ENCODE measurements around the gene BCAR1. TPM values are rescaled to one million over a fixed set of nuclear protein-coding genes. Genes with fewer than 3 reads are reported as not detected.

The BCAR1 gene
- total RNA-seq, 1 experiment from 2014 or later: 93.5 TPM

DNA sequence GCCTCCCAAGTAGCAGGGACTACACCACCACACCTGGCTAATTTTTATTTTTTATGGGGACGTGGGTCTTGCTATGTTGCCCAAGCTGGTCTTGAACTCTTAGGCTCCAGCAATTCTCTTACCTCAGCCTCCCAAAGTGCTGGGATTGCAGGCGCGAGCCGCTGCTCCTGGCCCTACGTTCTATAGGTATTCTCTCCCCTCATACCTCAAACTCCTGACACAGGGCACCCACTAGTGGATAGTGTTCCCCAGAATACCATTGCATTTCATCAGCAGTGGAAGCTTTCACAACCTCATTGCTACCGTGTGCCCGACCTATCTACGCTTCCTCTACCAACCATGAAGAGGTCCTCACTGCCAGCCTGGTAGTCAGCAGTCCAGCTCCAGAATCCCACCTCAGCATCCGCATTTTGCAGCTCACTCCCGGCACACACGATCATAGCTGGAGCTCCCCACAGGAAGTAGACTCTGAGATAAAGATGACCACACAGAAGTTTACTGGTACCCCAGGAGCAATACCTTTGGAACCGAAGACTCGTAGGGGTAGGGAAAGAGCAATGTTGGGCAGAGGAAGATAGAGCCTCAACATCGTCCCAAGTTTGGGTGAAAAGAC is 53.8 kb downstream of the BCAR1 start:
- DNase-seq (ENCODE audit: low read depth in 1 of 2, low spot score in 2 of 2): peak; percentile 19 to 32
- Histone ChIP-seq H3K4me1 (replicated peaks) (peaks cover 8% of the 10 kb centered on the region), H3K27me3 (replicated peaks) (peaks cover 4% of the 10 kb centered on the region; the same call in 1 of the 2 replicates), H3K27ac (no peak overlapping the region), H3K9me3 (replicated peaks) (no peaks in the 10 kb centered on the region), H3K4me3 (0 out of 2 replicates have a peak overlapping the region, but pooled peaks have one; percentile 12), H3K36me3 (no peaks in the 10 kb centered on the region)

DNA sequence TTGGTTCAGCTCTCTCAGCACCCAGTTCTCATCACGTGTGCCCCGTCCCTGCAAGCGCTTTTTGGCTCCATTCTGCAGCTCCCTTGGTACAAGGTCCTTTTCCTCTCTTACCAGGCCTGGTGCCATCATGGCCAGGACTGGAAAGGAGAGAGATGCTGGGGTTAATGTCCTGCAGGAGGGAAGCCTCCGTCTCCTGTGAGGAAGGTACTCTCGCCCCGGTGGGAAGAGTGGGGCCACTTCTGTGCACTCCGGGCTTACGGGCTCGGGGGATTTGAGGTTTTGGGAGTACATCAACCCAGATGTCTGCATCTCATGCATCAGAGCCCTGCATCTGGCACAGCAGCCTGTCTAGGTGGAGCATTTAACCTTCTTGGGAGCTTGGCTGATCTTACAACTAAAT is 54.6 kb downstream of the BCAR1 start:
- DNase-seq (ENCODE audit: low read depth in 1 of 2, low spot score in 2 of 2): peak in 1 of 2 experiments; percentile 39
- Histone ChIP-seq H3K4me3 (no peak overlapping the region), H3K27ac (no peak overlapping the region), H3K27me3 (replicated peaks) (peaks cover 4% of the 10 kb centered on the region; the same call in 1 of the 2 replicates), H3K9me3 (replicated peaks) (no peaks in the 10 kb centered on the region), H3K4me1 (replicated peaks) (peaks cover 8% of the 10 kb centered on the region), H3K36me3 (no peaks in the 10 kb centered on the region)

DNA sequence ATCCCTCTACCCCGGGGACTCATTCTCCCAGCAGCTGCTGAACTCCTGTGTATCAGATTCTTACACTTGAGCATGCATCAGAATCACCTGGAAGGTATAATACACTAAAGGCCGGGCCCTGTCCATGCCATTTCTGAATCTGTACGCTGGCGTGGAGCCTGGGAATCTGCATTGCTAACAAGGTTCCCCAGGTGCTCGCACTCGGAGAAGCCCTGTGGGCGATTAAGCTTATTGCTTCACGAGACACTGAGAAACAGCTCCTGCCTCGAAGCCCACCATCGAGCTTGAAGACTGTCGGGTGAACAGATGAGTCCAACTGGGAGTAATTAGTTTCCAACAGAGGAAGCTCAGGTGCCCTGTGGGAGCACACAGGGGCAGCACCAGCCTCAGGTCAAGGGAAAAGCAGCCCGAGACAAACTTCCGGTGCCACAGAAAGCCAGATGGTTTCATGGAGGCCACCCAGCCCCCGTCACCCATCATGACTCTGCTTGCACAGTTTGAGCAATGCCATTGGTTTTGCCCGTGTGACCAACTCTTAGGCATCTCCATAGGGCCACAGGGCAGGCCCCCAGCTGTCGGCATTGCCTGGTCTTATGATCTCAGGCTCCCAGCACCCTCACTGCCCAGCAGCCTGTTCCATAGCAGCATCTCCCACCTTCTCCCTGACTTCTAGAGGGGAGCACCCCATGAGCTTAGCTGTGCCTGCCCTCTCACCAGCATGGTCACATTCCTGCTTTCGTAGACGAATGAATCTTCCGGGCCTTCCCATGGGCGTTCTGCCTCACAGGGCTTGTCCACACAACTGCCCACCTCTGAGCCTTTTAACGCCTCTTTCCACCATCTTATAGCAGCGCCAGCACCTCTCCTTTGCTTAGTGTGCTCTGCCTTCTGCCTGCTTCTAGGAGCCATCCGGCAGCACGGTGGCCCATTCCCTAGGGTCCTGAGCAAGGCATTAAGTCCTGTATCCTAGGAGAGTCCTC is 55.3 kb downstream of the BCAR1 start:
- Histone ChIP-seq H3K27ac (no peak overlapping the region), H3K27me3 (replicated peaks) (peaks cover 4% of the 10 kb centered on the region; the same call in 1 of the 2 replicates), H3K4me1 (replicated peaks) (peaks cover 8% of the 10 kb centered on the region), H3K9me3 (replicated peaks) (no peaks in the 10 kb centered on the region), H3K4me3 (no peak overlapping the region), H3K36me3 (no peaks in the 10 kb centered on the region)
- peak in 1 of 2 experiments; percentile 33 for DNase-seq (ENCODE audit: low read depth in 1 of 2, low spot score in 2 of 2)

DNA sequence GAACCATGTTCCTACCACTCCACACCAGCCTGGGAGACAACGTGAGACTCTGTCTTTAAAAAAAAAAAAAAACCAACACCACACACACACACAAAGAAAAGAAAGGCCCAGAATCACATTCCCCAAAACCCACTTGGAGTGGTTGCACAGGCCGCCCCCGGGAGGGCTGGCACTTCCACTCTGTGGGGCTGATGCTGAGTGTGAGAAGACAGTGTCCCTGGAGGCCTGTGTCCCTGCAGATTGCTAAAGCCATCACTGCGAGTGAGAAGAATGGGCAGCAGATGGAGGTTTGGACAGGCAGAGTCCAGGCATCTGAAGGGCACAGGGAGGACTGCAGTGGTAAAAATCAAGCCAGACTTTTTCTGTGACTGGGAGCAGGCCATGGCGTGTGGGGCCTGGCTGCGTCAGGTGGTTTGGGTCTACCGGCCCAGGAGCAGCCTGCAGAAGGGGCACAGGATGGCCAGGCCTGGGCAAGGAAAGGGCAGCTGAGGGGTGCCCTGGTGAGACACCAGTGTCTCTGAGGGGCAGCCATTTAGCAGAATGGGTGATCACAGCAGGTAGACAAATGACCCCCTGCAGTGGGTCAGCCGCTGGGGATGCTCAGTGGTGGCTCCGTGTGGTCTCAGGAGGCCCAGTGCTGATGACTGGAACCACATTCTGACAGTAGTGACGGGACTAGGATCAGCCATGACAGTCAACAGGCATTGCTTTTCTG is 57.5 kb downstream of the BCAR1 start:
- no peak overlapping the region for H3K4me3 ChIP-seq
- H3K27ac ChIP-seq: no peak overlapping the region
- H3K36me3 ChIP-seq: no peaks in the 10 kb centered on the region
- H3K9me3 ChIP-seq (replicated peaks): no peaks in the 10 kb centered on the region
- DNase-seq (ENCODE audit: low read depth in 1 of 2, low spot score in 2 of 2): peak in 1 of 2 experiments; percentile 33
- H3K27me3 ChIP-seq (replicated peaks): peaks cover 4% of the 10 kb centered on the region; the same call in 1 of the 2 replicates
- peaks cover 8% of the 10 kb centered on the region for H3K4me1 ChIP-seq (replicated peaks)

DNA sequence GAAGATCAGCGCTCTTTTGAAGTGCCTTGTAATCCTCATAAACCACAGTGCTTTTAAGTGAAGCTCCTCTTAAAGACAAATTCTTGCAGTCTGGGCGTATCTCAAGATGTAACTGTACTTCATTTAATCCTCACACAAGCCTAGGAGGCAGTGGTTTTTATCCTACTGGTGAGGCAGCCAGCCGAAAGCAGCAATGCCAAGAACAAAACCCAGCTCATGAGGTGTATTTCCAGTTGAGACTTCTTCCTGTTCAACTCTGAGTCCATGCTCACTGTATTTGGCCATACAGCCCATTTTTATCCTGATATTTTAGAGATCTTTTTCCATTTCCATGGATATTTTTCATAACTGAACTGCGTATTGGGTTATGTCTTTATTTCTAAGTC is 58.2 kb downstream of the BCAR1 start:
- H3K4me3 ChIP-seq: no peak overlapping the region
- H3K4me1 ChIP-seq (replicated peaks): peaks cover 5% of the 10 kb centered on the region
- H3K9me3 ChIP-seq (replicated peaks): no peaks in the 10 kb centered on the region
- H3K36me3 ChIP-seq: no peaks in the 10 kb centered on the region
- no peak for DNase-seq (ENCODE audit: low read depth in 1 of 2, low spot score in 2 of 2)
- H3K27ac ChIP-seq: no peak overlapping the region
- H3K27me3 ChIP-seq (replicated peaks): peaks cover under 1% of the 10 kb centered on the region; the same call in 1 of the 2 replicates

DNA sequence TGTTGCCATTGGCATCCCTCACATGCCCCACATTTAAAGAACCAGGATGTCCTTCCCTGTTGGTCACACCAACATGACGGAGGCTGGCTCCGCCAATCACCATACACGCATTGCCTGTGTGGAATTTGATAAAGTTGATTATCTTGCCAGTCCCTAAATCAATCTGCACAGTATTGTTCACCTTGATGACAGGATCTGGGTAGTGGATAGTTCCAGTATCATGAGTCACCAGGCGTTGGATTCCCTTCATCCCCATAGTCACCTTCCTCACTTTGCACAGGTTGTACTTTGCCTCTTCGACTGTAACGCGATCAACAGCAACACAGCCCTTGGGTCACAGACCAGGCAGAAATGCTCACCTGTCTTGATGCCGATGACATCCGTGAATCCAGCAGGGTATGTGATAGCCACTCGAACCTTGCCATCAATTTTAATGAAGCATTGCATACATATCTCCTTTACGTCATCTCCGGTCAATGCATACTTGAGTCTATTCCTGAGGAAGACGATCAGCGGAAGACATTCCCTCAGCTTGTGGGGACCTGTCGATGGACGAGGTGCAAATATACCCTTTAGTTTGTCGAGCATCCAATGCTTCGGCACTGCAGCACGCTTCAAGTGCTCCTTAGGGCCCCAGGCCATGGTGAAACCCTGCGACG is 58.7 kb downstream of the BCAR1 start:
- DNase-seq (ENCODE audit: low read depth in 1 of 2, low spot score in 2 of 2): peak in 1 of 2 experiments; percentile 28
- H3K27me3 ChIP-seq (replicated peaks): no peaks in the 10 kb centered on the region
- no peak overlapping the region for H3K27ac ChIP-seq
- no peak overlapping the region for H3K4me3 ChIP-seq
- H3K9me3 ChIP-seq (replicated peaks): no peaks in the 10 kb centered on the region
- H3K36me3 ChIP-seq: no peaks in the 10 kb centered on the region
- H3K4me1 ChIP-seq (replicated peaks): no peaks in the 10 kb centered on the region; the same call in 1 of the 2 replicates

DNA sequence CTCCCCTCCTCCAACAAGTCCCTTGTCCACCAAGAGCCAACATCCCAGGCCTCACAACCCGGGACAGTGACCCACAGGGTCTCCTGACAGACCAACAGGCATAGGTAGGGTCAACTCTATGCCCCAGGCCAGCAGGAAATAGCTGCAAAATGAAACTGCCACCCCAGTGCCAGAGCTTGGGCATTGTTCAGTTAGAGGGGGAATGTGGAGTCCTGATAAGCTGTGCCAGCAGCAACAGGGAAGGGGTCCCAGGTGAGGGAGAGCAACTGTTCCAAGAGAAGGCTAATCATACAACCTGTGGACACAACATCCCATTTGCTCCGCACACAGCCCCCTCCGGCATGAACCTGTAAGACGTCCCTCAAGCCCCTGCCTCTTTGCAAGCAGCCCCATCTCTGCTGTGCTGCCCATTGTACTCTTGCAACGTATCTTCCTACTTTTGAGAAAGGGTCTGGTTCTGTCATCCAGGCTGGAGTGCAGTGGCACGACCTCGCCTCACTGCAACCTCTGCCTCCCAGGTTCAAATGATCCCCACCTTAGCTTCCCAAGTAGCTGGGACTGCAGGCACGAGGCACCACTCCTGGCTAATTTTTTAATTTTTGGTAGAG is 61.7 kb downstream of the BCAR1 start:
- Histone ChIP-seq H3K36me3 (no peaks in the 10 kb centered on the region), H3K9me3 (replicated peaks) (no peaks in the 10 kb centered on the region), H3K27ac (no peak overlapping the region), H3K4me1 (replicated peaks) (no peaks in the 10 kb centered on the region), H3K4me3 (no peak overlapping the region), H3K27me3 (replicated peaks) (no peaks in the 10 kb centered on the region; the same call in 1 of the 2 replicates)
- DNase-seq (ENCODE audit: low read depth in 1 of 2, low spot score in 2 of 2): peak in 1 of 2 experiments; percentile 34

DNA sequence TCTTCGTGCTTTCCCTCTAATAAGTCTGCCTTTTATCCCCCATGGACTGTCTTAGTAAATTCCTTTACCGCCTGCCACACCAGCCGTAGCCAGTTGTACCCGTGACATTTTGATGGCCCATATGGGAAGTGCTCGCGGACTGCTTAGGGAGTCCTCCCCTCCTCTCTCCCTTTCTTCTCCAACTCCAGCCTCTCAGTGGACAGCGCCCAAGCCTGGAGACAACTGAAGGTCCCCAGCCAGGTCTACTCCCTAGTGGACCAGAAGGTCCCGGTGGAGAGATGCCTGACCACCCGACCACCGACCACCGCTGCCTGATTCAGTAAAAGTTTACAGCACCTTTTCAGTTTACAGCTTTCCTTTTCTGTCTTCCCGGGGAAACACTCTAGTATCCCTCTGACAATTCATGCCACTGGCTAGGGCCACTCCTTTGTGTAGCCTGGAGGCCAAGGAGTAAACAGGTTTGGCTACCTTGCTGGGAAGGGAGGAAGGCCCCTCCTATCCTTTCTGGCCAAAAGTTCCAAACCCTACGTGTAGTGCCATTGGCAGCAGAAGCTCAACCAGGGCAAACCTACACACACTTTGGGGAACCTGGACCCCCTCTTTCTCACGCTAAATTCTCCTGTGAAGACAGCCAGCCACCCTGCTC is 62.5 kb downstream of the BCAR1 start:
- H3K36me3 ChIP-seq: no peaks in the 10 kb centered on the region
- no peak overlapping the region for H3K4me3 ChIP-seq
- H3K27ac ChIP-seq: no peak overlapping the region
- peak in 1 of 2 experiments; percentile 26 for DNase-seq (ENCODE audit: low read depth in 1 of 2, low spot score in 2 of 2)
- no peaks in the 10 kb centered on the region; the same call in 1 of the 2 replicates for H3K27me3 ChIP-seq (replicated peaks)
- no peaks in the 10 kb centered on the region for H3K4me1 ChIP-seq (replicated peaks)
- no peaks in the 10 kb centered on the region for H3K9me3 ChIP-seq (replicated peaks)

DNA sequence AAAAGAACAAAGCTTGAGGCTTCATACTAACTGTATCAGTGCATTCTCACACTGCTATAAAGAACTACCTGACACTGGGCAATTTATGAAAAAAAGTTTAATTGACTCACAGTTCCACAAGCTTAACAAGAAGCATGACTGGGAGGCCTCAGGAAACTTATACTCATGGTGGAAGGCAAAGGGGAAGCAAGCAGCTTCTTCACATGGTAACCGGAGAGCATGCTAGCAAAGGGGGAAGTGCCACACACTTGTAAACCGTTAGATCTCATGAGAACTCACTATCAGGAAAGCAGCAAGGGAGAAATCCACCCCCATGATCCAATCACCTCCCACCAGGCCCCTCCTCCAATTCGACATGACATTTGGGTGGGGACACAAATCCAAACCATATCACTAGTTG is 69.8 kb downstream of the BCAR1 start:
- no peak overlapping the region for H3K27ac ChIP-seq
- no peak overlapping the region for H3K4me3 ChIP-seq
- no peaks in the 10 kb centered on the region for H3K9me3 ChIP-seq (replicated peaks)
- H3K27me3 ChIP-seq (replicated peaks): no peaks in the 10 kb centered on the region; the same call in none of the 2 replicates
- no peaks in the 10 kb centered on the region for H3K4me1 ChIP-seq (replicated peaks)
- H3K36me3 ChIP-seq: no peaks in the 10 kb centered on the region
- DNase-seq (ENCODE audit: low read depth in 1 of 2, low spot score in 2 of 2): no peak

DNA sequence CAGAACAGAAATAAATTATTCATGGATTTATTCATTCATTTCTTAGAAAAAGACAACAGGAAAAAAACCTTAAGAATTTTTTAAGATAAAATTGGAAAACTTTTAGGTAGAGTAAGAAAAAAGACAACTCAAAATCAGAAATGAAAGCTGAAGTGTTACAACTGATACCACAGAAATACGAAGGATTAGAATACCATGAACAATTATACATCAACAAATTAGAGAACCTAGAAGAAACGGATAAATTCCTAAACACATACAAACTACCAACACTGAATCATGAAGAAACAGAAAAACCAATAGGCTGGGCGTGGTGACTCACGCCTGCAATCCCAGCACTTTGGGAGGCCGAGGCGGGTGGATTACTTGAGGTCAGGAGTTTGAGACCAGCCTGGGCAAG is 72.2 kb downstream of the BCAR1 start:
- H3K9me3 ChIP-seq (replicated peaks): peaks cover 7% of the 10 kb centered on the region; the same call in 1 of the 2 replicates
- no peaks in the 10 kb centered on the region for H3K36me3 ChIP-seq
- no peak overlapping the region for H3K4me3 ChIP-seq
- no peak for DNase-seq (ENCODE audit: low read depth in 1 of 2, low spot score in 2 of 2)
- no peaks in the 10 kb centered on the region; the same call in 1 of the 2 replicates for H3K27me3 ChIP-seq (replicated peaks)
- H3K27ac ChIP-seq: no peak overlapping the region
- H3K4me1 ChIP-seq (replicated peaks): no peaks in the 10 kb centered on the region
